Bronchial epithelial cell (primary cell): ENCODE measurements around the gene CRYGN. TPM values are rescaled to one million over a fixed set of nuclear protein-coding genes. Genes with fewer than 3 reads are reported as not detected.

Experiments used
- DNase-seq: peaks from one replicate; pipeline ENCODE4 v3.0.0-alpha.2; 2010; ENCODE audit warnings: low read depth
- FAIRE-seq: peaks from 2 replicates; lab custom pipeline; 2011; peaks lifted over from hg19 to GRCh38; lab: Jason Lieb, UNC
- H3K27me3 ChIP-seq: 2 replicates; pipeline ENCODE4 v1.5.1; 2011; ENCODE audit warnings: low read length; ENCODE audit not compliant: control insufficient read depth, insufficient read depth
- H3K36me3 ChIP-seq: 2 replicates; pipeline ENCODE4 v1.5.1; 2011; ENCODE audit warnings: low read length; ENCODE audit not compliant: control insufficient read depth, insufficient read depth
- H3K4me3 ChIP-seq: 2 replicates; pipeline ENCODE4 v1.5.1; 2011; ENCODE audit warnings: mild to moderate bottlenecking, low read depth, low read length, control low read depth
- total RNA-seq: library from RNA; depleted of rRNA; stranded (reverse); fragments of >200 nt; gene quantifications from 2 replicates; pipeline ENCODE4 v1.2.1, GENCODE V29; 2014
- TF ChIP-seq, protein P1 (sequence below): IDR thresholded peaks from 2 replicates; pipeline ENCODE4 v1.5.1; 2011; ENCODE audit warnings: mild to moderate bottlenecking, moderate library complexity, low read length, control low read depth, inconsistent platforms; ENCODE audit not compliant: insufficient read depth, severe bottlenecking

CRYGN gene
- total RNA-seq, 1 donor from 2014 or later: not detected

DNA sequence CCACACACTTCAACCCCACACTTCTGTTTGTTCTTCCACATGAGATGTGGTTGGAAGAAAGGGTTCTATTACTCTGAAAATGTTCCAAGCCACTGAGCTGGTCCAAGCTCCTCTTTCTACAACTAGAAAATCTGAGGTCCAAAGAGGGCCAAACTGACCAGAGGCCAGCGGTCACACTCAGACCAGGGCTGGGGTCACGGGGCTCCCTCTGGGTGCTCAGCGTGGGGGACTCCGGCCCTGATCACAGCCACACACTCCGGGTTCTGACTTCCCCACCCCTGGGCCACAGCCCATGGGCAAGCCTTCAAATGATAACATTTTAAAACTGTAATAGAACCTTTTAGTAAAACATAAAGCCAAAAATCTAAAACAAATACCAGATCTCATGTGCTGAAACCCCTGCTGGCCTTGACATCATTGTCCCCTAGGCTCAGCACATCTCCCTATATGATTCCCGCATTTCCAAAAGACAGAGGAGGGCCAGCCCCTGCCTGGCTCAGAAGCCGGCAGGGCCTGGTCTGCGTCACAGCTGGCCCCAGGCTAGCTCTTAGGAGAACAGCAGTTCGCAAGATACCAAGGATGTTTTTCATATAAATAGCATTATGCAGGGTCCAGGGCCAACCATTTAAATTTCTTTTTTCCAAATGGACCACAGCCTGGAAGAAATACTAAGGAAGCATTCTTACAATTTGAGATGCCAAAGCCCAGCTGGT, 3.3 kb downstream of the CRYGN start:
- FAIRE-seq: no peak

DNA sequence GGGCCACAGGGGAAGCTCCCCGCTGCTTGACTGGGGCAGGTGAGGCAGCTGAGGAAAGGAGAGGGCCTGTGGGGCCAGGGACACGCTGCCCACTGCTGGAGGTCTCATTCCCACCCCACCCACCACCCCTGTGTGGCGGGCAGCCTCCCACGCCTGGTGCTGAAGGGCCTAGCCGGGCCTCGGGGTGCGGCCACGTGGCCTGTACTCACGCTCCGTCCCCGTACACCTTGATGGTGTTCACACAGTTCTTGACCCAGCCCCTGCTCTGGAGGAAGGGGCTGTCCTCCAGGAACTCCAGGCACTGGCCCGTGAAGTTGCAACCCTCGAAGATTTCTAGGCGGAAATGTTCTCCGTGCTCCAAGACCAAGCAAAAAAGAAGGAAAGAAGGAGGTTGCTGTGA, 4.0 kb downstream of the CRYGN start:
- peaks cover 7% of the 10 kb centered on the region for H3K27me3 ChIP-seq
- H3K4me3 ChIP-seq: no peak overlapping the region
- TF ChIP-seq, protein P1, sequence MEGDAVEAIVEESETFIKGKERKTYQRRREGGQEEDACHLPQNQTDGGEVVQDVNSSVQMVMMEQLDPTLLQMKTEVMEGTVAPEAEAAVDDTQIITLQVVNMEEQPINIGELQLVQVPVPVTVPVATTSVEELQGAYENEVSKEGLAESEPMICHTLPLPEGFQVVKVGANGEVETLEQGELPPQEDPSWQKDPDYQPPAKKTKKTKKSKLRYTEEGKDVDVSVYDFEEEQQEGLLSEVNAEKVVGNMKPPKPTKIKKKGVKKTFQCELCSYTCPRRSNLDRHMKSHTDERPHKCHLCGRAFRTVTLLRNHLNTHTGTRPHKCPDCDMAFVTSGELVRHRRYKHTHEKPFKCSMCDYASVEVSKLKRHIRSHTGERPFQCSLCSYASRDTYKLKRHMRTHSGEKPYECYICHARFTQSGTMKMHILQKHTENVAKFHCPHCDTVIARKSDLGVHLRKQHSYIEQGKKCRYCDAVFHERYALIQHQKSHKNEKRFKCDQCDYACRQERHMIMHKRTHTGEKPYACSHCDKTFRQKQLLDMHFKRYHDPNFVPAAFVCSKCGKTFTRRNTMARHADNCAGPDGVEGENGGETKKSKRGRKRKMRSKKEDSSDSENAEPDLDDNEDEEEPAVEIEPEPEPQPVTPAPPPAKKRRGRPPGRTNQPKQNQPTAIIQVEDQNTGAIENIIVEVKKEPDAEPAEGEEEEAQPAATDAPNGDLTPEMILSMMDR: no peak
- H3K36me3 ChIP-seq: no peaks in the 10 kb centered on the region
- no peak for FAIRE-seq
- DNase-seq: no peak

More for the DNA sequence above, 3.3 kb downstream of the CRYGN start:
- DNase-seq: no peak
- H3K4me3 ChIP-seq: no peak overlapping the region
- no peaks in the 10 kb centered on the region for H3K36me3 ChIP-seq
- H3K27me3 ChIP-seq: peaks cover 7% of the 10 kb centered on the region
- TF ChIP-seq, protein P1: no peak

DNA sequence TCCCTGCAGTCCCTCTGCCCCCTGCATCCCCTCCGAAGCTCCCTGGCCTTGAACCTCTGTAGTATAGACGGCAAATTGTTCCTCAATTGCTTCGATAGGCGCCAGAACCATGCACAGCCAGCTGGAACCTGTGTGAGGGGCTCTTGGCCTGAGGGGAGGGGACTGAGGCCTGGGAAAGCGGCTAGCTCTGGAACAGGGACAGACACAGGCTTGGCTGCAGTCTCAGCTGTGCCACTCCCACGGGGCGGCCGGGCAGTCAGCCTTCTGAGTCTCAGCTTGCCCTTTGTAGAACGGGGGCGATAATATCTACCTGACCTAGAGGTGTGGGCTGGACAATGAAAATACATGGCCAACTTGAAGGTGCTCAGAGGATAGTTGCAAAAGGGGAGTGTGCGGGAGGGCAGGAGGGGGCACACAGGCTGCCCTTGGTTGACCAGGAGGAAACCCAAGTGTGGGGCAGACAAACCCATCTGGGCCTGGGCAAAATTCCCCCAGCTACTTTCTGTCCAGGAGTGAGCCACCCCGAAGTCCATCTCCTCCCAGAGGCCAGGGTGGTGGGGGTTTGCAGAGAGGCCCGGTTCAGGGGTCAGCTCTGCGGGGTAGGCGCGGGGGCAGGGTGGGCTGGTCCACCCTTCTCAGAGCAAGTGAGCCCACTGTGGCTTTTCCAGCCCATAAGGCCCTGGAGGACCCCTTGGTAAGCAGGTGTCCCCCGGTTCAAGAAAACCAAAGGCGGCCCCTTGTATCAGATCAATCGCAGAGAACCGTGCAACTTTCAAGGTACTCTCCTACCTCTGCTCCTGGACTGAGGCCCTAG, 4.6 kb downstream of the CRYGN start:
- FAIRE-seq (no peak), DNase-seq (no peak)
- H3K36me3 ChIP-seq: no peaks in the 10 kb centered on the region
- TF ChIP-seq, protein P1: no peak
- H3K4me3 ChIP-seq: no peak overlapping the region
- peaks cover 7% of the 10 kb centered on the region for H3K27me3 ChIP-seq

DNA sequence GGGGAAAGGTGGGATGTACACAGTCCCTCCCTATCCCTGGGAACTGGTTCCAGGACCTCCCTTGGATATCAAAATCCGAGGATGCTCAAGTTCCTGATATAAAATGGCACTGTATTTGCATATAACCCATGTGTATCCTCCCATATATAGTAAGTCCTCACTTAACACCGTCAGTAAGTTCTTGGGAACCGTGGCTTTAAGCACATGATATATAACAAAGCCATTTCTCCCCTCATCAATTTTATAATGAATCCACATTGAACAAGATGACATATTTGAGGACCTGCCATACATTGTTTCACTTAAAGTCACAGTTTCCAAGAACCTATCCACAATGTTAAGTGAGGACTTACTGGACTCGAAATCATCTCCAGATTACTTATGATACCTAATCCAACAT, 5.4 kb downstream of the CRYGN start:
- FAIRE-seq: no peak
- no peak for DNase-seq
- TF ChIP-seq, protein P1: no peak
- H3K4me3 ChIP-seq: no peak overlapping the region
- H3K27me3 ChIP-seq: peaks cover 4% of the 10 kb centered on the region
- H3K36me3 ChIP-seq: no peaks in the 10 kb centered on the region

DNA sequence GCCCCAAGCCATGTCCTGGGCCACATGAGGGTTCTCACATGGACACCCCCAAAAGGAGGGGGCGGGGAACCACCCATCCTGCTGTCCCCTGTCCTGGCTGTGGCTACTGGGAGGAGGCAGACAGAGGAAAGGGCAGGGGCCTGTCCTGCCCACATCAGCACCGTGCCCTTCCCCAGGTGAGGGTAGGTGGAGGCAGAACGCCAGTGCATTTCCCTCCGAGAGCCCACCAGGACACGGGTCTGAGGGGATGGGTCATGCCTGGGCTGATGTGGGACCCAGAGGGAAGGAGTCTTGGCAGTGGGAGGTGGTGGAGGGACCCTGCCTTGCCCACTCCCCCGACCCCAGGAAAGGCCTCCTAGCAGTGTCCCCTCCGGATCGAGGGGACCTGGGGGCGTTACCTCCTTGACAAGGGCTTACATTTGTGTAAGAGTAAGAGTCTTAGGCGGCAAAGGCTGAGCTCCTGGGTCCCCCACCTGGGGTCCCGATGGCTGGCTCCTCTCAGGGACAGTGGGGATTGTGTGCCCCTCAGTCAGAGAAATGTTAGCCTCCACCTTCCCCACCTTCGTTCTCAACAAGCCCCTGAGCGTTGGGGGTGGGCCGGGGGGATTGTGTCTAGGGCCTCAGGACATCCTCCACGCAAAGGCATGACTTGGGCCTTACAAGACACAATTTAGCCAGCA, 6.1 kb downstream of the CRYGN start:
- H3K4me3 ChIP-seq: no peak overlapping the region
- DNase-seq (no peak), FAIRE-seq (no peak)
- H3K27me3 ChIP-seq: no peaks in the 10 kb centered on the region
- TF ChIP-seq, protein P1: no peak
- no peaks in the 10 kb centered on the region for H3K36me3 ChIP-seq
